T-helper 2 cell treated with Interferon-gamma antibody and Interleukin-4, amounts not matched to agents 100 ng/mL and 5 ng/mL, for 36 hours (primary cell): ENCODE measurements around the gene FAR1. TPM values are rescaled to one million over a fixed set of nuclear protein-coding genes. Genes with fewer than 3 reads are reported as not detected.
"Not testable (repeated sequence)": the region's sequence is repeated elsewhere in the genome, so short reads cannot be mapped to it uniquely, and the experiment has no call there.

Experiments used
- intact Hi-C: fragments of 100-400 bp; cut with micrococcal nuclease; formaldehyde crosslinking; loops from one replicate; pipeline ENCODE4 v1.15.1; 2023
- total RNA-seq: library from RNA; stranded (reverse); gene quantifications from 2 replicates; pipeline ENCODE4 v1.2.3, GENCODE V29; 2022

The FAR1 gene
- total RNA-seq, 1 donor from 2014 or later, result 61.1 TPM

DNA sequence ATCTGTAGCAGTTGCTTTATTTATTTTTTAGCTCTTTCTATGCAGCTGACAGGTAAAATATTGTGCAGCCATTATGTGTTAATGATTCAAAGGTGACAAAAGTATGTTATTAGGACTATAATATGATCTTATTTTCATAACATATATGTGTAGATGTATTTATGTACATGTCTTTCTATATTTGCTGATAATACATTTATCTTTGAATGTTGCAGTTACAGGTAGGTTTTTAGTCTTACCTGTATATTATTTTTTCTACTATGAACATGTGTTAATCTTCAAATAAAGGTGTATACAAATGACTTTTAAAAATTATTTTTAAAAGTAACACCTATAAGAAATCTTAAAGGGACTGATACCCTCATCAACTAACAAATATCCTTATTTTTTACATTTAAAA, 33.6 kb downstream of the FAR1 start:
- intact Hi-C loops, result no loop called here

- intact Hi-C loops, result no loop called here
Observed at GRCh38 chr11:13705710-13706109, 37.2 kb downstream of the FAR1 start.

DNA sequence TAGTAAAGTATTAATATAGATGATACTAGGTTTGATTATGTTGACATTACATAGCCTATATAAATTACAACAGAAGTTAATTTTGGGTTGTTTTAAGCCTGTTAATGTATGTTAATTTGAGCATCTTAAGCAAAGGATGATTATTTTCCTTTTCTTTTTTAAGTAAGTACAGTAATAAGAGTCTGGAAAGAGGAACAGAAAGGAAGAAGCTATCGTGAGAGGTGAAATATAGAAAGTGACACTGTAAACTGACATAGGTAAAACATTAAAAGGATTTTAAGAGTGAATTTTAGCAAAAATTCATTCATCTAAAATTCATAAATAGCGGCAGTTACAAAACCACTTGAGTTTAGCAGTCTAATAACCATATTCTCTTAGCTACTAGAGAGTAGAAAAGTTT, 45.5 kb downstream of the FAR1 start:
- intact Hi-C loops, result no loop called here

GRCh38 chr11:13717331-13717730, 48.9 kb downstream of the FAR1 start:
- intact Hi-C loops, result no loop called here

GRCh38 chr11:13718394-13718793, 49.9 kb downstream of the FAR1 start:
- intact Hi-C loops, result no loop called here

DNA sequence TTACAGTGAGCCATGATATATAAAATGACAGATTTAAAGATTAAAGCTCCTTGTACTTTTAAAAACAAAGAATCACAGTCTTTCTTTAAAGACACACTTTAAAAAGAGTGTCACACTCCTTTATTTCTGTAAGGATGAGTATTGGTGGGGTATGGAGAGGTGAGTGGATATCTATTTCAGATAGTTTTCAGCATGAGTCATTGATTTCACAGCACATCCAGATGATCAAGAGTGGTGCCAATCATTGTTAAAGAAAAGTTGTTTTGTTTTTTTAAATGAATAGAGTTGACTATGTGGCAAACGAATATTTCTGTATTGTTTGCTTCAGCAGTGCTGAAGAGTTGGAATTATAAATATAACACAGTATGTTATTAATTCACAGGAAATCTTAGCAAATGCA, 52.5 kb downstream of the FAR1 start:
- intact Hi-C loops, result no loop called here

GRCh38 chr11:13721760-13722159, 53.3 kb downstream of the FAR1 start:
- intact Hi-C loops, result no loop called here

DNA sequence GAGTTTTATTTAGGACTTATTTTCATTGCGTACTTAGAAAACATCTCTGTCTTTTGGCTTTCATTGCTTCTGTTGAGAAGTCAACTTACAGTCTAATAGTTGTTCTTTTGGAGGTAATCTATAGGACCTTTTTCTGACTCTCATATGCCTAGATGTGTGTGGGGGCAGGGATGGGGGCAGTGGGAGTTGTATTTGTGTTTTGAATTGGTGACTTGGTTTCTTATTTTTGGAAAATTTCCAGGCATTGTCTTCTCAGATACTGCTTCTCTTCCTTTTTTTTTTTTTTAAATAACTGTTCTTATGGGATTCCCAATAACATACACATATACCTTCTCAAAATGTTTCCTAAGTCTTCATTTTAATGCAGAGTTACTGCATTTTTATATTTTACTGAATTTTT, 58.0 kb downstream of the FAR1 start:
- intact Hi-C loops, result no loop called here

DNA sequence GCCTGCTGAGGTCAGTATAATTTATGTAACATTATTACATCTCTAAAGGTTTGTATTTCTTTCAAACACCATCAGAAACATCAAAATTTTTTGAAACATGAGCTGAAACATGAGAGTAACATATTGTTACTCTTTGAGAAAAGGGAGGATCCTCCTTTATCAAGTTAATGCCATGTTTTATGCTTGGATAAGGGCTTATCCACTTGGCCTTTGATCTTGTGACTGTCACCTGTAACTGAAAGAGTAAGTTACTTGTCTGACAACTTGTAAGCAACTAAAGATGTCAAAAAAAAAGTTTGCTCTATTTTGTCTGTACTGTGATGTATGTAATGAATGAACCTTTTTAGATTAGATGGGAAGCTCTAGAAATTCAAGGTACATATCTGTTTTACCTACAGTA, 59.6 kb downstream of the FAR1 start:
- intact Hi-C loops, result no loop called here

DNA sequence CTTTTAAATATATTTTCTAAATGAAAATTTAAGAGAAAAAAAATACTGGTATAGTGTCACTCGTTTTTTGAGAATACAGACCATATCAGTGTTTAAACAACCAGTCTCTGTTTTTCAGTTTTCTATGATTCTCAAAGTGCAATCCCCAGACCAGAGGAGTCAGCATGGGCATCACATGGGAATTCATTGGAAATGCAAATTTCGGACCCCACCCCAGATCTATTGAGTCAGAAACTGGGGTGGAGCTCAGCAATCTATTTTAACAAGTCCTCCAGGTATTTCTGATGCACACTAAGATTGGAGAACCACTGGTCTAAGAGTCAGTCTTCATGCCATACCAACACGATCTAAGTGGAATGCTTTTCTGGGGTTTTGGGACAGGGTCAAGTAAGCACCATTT, 66.1 kb downstream of the FAR1 start:
- intact Hi-C loops, result no loop called here

- intact Hi-C loops, result no loop called here
Observed at GRCh38 chr11:13745165-13745564, 76.7 kb downstream of the FAR1 start.

DNA sequence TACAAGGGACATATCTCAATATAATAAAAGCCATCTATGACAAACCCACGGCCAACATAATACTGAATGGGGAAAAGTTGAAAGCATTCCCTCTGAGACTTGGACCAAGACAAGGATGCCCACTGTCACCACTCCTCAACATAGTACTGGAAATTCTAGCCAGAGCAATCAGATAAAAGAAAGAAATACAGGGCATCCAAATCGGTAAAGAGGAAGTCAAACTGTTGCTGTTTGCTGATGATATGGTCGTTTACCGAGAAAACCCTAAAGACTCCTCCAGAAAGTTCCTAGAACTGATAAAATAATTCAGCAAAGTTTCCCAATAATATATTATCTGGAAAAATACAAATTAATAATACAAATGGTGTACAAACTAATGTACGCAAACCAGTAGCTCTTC, 84.8 kb downstream of the FAR1 start:
- intact Hi-C loops, result not testable (repeated sequence)

GRCh38 chr11:13759050-13759449, 90.6 kb downstream of the FAR1 start:
- intact Hi-C loops, result no loop called here

DNA sequence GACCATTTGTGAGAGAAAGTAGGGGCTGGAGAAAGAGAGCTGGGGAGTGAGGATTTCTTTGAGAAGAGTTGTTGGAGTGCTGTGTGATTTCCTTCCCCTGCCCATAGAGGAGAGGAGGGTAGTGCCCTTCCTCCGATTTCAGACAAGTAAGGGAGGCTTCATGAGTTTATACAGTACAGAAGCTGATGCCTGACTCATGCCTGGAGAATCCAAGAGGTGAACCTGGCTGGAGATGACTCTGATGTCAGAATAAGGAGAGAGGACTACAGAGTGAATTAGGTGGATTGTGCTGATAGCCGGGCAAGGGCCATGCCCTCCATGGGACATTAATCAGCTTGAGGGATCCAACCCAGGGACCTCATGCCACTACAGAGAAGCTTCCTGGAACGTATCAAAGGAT, 91.6 kb downstream of the FAR1 start:
- intact Hi-C loops, result no loop called here

GRCh38 chr11:13761250-13761649, 92.8 kb downstream of the FAR1 start:
- intact Hi-C loops, result no loop called here

GRCh38 chr11:13761716-13762115, 93.2 kb downstream of the FAR1 start:
- intact Hi-C loops, result no loop called here

DNA sequence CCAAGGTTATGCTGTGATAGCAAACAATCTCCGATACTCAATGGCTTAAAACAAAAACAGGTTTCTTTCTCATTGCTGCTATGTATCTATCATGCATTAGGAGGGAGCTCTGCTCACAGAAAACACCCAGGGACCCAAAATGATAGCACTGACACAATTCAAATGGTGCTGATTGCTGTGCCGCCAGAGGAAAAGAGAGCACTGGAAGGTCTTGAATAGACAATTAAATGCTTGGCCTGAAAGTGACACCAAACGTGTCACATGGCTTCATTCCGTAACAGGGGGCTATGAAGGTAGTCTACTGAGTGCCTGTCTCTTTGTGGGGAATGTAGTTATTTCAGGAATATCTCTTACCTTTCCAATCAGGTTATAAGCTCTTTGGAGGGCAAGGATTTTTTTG, 94.2 kb downstream of the FAR1 start:
- intact Hi-C loops, result no loop called here

DNA sequence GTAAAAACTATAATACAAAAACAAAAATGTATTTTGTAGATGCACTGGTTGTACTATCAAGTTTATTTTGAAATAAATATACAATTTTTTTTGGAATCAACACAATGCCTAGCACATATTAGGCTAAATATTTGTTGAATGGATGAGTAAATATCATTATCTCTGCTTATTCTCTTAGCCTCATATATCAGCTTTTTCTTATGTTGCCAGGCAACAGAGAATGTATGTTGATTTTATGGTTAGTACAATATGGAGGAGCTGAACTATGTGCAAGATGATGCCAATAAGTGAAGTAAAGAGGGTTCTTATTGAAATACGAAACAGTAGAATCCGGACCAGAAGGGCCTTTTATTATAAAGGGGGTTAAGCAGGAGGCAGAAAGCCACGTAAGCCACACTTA, 94.9 kb downstream of the FAR1 start:
- intact Hi-C loops, result no loop called here

DNA sequence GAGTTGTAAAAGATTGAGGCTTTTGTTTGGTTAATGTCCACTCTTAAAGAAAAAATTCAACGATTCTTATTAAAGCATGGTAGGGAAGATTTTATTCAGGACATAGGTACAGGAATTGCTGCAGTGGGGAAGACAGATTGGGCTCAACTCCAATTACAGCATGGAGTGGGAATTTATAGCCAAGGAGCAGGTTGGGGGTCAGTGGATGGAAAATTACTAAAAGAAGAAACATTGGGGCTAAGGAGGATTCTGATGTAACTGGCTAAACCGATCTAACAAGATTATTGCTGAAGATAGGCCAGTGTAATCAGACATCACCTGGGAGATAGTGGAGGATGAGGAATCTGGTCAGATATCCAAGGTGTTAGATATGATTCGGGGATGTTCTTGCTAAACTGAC, 97.4 kb downstream of the FAR1 start:
- intact Hi-C loops, result no loop called here

GRCh38 chr11:13767471-13767870, 99.0 kb downstream of the FAR1 start:
- intact Hi-C loops, result no loop called here

GRCh38 chr11:13769188-13769587, 100.7 kb downstream of the FAR1 start:
- intact Hi-C loops, result no loop called here

GRCh38 chr11:13771151-13771550, 102.7 kb downstream of the FAR1 start:
- intact Hi-C loops, result loop anchor here (10.0 kb wide), 2 partner anchors 94 to 684 kb away; no protein-coding TSS in a partner anchor

DNA sequence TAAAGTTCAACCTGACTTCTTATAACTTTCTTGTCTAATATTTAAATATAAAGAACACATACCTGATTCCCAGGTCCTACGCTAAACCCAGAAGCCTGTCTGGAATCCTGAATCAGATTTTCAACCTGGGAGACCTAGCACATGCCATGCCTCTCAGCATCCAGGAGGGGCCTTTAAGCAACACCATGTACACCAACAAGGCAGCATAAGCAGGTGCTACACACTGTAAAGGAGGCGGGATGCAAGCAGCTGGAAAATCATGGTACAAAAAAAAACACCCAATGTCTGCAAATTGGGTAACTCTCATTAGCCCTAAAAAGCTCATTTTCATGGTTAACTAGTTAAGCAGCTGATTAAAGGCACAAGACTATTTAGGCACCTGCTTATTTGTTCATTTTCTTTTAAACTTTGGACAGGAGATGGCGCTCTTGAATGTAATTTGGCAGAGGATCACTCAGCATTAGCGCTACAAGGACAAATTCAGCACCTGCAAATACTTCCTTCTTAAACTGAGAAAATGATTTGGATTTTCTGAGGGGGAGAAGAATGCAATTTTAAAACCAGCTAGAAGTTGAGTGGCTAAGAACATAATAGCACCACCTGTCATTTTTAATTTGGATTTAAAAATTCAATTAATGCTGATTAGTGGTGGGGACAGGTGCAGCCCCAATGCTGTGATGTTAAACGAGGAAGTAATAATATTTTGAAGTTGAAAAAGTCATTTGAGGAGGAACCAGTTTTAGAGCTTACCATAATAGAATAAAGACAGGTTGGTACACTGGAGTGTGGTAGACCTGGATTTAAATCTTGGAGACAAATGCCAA, 104.0 kb downstream of the FAR1 start:
- intact Hi-C loops, result loop anchor here (1.0 to 10.0 kb wide), 5 partner anchors 92 to 1134 kb away; no protein-coding TSS in a partner anchor
